NCI-H526 treated with DMSO at 0.1 percent for 48 hours (cell line): ENCODE measurements around the gene RPL7A.
"Not testable (repeated sequence)": the region's sequence is repeated elsewhere in the genome, so short reads cannot be mapped to it uniquely, and the experiment has no call there.

Experiments used
- DNase-seq: peaks from one replicate; lab custom pipeline; 2025; lab: John Stamatoyannopoulos, UW

The RPL7A gene

GRCh38 chr9:133327834-133328484 lies 20.1 kb upstream of the RPL7A start:
- no peak for DNase-seq

- DNase-seq = not testable (repeated sequence)
These were observed 18.5 kb upstream of the RPL7A start for GRCh38 chr9:133329306-133330156.

GRCh38 chr9:133331221-133331620 lies 16.8 kb upstream of the RPL7A start:
- DNase-seq = no peak

- no peak for DNase-seq
These were observed 16.2 kb upstream of the RPL7A start for GRCh38 chr9:133331641-133332380.

GRCh38 chr9:133332381-133332730 lies 15.7 kb upstream of the RPL7A start:
- DNase-seq = no peak

GRCh38 chr9:133333011-133333410 lies 15.0 kb upstream of the RPL7A start:
- DNase-seq = no peak

GRCh38 chr9:133333566-133333965 lies 14.5 kb upstream of the RPL7A start:
- DNase-seq = no peak

- no peak for DNase-seq
These were observed 13.9 kb upstream of the RPL7A start for GRCh38 chr9:133334161-133334560.

- not testable (repeated sequence) for DNase-seq
These were observed 13.1 kb upstream of the RPL7A start for GRCh38 chr9:133334888-133335287.

- DNase-seq = peak; percentile 56
These were observed 11.8 kb upstream of the RPL7A start, which contains the start of gene SURF6 for GRCh38 chr9:133335924-133336811. Gene SURF6, minus strand, starts transcription at chr9:133336188. Its CDS starts 56 bp downstream, at chr9:133336132.

- DNase-seq = no peak
These were observed 8.4 kb upstream of the RPL7A start for GRCh38 chr9:133339641-133340040.

- no peak for DNase-seq
These were observed 7.8 kb upstream of the RPL7A start for GRCh38 chr9:133340256-133340655.

- no peak for DNase-seq
These were observed 7.1 kb upstream of the RPL7A start for GRCh38 chr9:133340916-133341315.

GRCh38 chr9:133341369-133342068 lies 6.5 kb upstream of the RPL7A start:
- DNase-seq = no peak

GRCh38 chr9:133342069-133342406 lies 6.0 kb upstream of the RPL7A start:
- no peak for DNase-seq

- DNase-seq = no peak
These were observed 5.4 kb upstream of the RPL7A start for GRCh38 chr9:133342570-133342969.

GRCh38 chr9:133344071-133344470 lies 3.9 kb upstream of the RPL7A start:
- DNase-seq = no peak

- no peak for DNase-seq
These were observed 3.0 kb upstream of the RPL7A start for GRCh38 chr9:133344979-133345378.

GRCh38 chr9:133345596-133345995 lies 2.4 kb upstream of the RPL7A start:
- DNase-seq = no peak

GRCh38 chr9:133346021-133346785 lies 1.8 kb upstream of the RPL7A start:
- no peak for DNase-seq
